Neural crest cell (in vitro differentiated cells): ENCODE data around the gene ZC3H12A. TPM values are rescaled to one million over a fixed set of nuclear protein-coding genes. Genes with fewer than 3 reads are reported as not detected.

Source experiments
- DNase-seq: peaks from one replicate; pipeline ENCODE4 v3.0.0; 2021; ENCODE audit warnings: low read depth, mixed read lengths, low spot score
- H3K27ac Mint-ChIP-seq: one replicate; pipeline ENCODE4 v1.8.0; 2021; ENCODE audit warnings: mild to moderate bottlenecking, mixed read lengths; ENCODE audit not compliant: unreplicated experiment
- H3K27me3 Mint-ChIP-seq: 2 replicates; pipeline ENCODE4 v1.8.0; 2021; ENCODE audit warnings: low read depth, mild to moderate bottlenecking, mixed read lengths
- H3K36me3 Mint-ChIP-seq: 2 replicates; pipeline ENCODE4 v1.8.0; 2021; ENCODE audit warnings: low read depth, mild to moderate bottlenecking, mixed read lengths
- H3K4me1 Mint-ChIP-seq: 2 replicates; pipeline ENCODE4 v1.8.0; 2021; ENCODE audit warnings: mixed read lengths
- H3K4me3 Mint-ChIP-seq: one replicate; pipeline ENCODE4 v1.8.0; 2021; ENCODE audit warnings: mild to moderate bottlenecking, mixed read lengths
- H3K9me3 Mint-ChIP-seq: 2 replicates; pipeline ENCODE4 v1.8.0; 2021; ENCODE audit warnings: mixed read lengths
- total RNA-seq: library from RNA; stranded (reverse); gene quantifications from 2 replicates; pipeline ENCODE4 v1.2.1, GENCODE V29; 2021
- TF ChIP-seq, protein P1 (sequence below): fragments of 200-600 bp; sonication (generic); conservative IDR thresholded peaks from 2 replicates; pipeline ENCODE4 v1.5.0; 2021; ENCODE audit warnings: antibody characterized with exemption, mild to moderate bottlenecking

Gene ZC3H12A
- total RNA-seq, 1 donor from 2014 or later = 3.6 TPM

DNA sequence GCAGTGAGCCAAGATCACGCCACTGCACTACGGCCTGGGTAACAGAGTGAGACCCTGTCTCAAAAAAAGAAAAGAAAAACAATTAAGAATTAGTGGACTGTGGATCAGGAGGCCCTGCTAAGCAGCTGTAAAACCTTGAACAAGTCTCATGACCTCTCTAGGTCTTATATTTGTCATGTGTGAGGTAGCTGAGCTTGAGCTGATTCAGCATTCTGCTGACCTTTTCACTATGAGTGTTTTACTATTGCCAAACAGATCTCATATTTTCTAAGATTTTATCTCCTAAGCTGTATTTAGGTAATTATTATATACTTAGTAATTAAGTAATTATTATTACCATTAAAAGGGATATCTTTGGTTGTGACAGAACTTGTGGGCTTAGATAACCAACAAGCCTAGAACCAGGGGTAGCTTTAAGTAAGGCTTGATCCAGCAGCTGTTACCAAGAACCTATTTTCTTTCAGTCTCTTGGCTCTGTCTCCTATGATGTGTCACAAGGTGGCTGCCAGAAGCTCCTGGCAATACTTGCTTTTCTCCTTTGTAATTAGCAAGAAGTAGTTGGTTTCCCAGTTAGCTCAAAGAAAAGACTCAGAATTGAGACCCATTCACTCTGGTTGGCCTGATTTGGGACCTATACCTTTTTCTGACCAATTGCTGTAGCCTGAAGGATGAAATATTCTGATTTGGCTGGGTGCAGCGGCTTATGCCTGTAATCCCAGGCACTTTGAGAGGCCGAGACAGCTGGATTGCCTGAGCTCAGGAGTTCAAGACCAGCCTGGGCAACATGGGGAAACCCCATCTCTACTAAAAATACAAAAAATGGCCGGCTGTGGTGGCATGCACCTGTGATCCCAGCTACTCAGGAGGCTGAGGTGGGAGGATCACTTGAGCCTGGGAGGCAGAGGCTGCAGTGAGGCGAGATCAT, 8.5 kb upstream of the ZC3H12A start:
- no peaks in the 10 kb centered on the region for H3K9me3 Mint-ChIP-seq
- DNase-seq = no peak
- H3K36me3 Mint-ChIP-seq = no peaks in the 10 kb centered on the region
- H3K4me1 Mint-ChIP-seq = no peaks in the 10 kb centered on the region
- no peak overlapping the region for H3K4me3 Mint-ChIP-seq
- TF ChIP-seq, protein P1, sequence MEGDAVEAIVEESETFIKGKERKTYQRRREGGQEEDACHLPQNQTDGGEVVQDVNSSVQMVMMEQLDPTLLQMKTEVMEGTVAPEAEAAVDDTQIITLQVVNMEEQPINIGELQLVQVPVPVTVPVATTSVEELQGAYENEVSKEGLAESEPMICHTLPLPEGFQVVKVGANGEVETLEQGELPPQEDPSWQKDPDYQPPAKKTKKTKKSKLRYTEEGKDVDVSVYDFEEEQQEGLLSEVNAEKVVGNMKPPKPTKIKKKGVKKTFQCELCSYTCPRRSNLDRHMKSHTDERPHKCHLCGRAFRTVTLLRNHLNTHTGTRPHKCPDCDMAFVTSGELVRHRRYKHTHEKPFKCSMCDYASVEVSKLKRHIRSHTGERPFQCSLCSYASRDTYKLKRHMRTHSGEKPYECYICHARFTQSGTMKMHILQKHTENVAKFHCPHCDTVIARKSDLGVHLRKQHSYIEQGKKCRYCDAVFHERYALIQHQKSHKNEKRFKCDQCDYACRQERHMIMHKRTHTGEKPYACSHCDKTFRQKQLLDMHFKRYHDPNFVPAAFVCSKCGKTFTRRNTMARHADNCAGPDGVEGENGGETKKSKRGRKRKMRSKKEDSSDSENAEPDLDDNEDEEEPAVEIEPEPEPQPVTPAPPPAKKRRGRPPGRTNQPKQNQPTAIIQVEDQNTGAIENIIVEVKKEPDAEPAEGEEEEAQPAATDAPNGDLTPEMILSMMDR = no peak
- H3K27ac Mint-ChIP-seq = no peak overlapping the region
- peaks cover 4% of the 10 kb centered on the region for H3K27me3 Mint-ChIP-seq

DNA sequence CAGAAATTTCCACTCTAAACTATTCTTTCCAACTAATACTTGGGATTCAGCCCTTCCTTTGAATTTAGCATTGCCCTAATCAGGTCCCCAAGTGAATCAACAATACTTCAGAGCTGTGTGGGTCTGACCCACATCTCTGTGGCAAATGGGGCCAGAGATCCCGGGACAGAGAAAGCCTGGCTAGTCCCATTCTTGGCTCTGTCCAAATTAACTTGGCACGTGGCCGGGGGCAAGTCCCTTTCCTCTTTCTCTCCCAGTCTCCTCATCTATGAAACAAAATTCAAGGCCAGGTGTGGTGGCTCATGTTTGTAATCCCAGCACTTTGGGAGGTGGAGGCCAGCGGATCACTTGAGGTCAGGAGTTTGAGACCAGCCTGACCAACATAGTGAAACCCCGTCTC, 6.3 kb upstream of the ZC3H12A start:
- TF ChIP-seq, protein P1 = no peak
- Mint-ChIP-seq H3K9me3 (no peaks in the 10 kb centered on the region), H3K27me3 (peaks cover 24% of the 10 kb centered on the region), H3K36me3 (no peaks in the 10 kb centered on the region), H3K4me1 (peaks cover 15% of the 10 kb centered on the region), H3K4me3 (no peak overlapping the region), H3K27ac (no peak overlapping the region)
- no peak for DNase-seq

DNA sequence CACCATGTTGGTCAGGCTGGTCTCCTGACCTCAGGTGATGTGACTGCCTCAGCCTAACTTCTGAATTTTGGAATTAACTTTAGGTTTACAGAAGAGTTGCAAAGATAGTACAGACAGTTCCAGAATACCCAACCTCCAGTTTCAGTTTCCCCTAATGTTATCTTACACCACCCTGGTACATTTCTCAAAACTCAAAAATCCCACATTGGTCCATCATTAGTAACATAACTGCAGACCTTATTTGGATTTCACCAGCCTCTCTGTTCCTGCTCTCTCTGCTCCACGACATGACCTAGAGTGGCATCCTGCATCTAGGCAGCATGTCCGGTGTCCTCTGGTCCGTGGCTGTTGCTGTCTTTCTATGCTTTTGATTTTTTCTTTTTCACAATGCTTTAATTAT, 5.0 kb upstream of the ZC3H12A start:
- Mint-ChIP-seq H3K27me3 (peaks cover 34% of the 10 kb centered on the region), H3K4me3 (no peak overlapping the region), H3K9me3 (no peaks in the 10 kb centered on the region), H3K27ac (no peak overlapping the region), H3K36me3 (no peaks in the 10 kb centered on the region), H3K4me1 (peaks cover 23% of the 10 kb centered on the region)
- TF ChIP-seq, protein P1 = no peak
- DNase-seq = no peak

DNA sequence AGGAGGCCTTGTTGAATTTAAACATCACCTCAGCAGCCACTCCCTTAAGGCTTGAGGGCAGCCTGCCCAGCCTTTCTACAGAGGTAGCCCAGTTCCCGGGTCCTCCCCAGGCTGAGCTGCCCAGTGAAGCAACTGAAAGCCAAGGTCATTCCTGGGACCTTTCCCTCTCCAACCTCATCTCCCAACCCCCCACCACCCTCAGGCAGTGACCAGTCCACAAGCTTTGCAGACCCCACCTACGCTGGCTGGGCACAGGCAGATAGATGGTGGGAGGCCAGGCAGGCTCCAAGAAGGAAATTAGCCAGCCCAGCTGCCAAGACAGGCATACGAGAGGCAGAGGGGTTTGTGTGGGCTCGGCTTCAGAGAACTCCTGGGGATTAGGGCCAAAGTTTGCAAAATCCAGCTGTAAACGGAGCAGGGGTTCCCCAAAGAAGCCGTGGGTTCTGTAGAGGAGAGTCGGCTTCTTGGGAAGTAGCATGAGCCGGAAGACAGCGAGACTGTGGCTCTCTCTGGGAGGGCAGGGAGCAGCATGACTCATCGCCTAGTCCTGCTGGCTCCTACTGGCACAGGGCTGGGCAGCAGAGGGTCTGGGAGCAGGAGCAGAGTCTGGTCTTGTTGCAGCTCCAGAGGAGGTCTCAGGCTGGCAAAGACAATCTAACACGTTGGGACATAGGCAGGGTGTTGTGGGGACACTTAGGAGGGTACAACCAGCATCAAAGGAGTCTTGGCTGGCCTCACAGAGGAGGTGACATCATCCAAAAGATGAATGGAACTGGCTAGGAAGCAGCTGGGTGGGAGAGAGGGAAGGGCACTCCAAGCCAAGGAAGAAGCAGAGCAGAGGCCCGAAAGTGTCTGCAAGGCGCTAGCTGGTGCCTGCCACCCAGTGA, 2.8 kb upstream of the ZC3H12A start:
- DNase-seq = no peak
- H3K27me3 Mint-ChIP-seq = peaks cover 34% of the 10 kb centered on the region
- H3K4me3 Mint-ChIP-seq = peak overlapping the region; percentile 85
- peaks cover 31% of the 10 kb centered on the region for H3K4me1 Mint-ChIP-seq
- no peaks in the 10 kb centered on the region for H3K36me3 Mint-ChIP-seq
- no peaks in the 10 kb centered on the region for H3K9me3 Mint-ChIP-seq
- TF ChIP-seq, protein P1 = no peak
- H3K27ac Mint-ChIP-seq = peak overlapping the region; percentile 31

DNA sequence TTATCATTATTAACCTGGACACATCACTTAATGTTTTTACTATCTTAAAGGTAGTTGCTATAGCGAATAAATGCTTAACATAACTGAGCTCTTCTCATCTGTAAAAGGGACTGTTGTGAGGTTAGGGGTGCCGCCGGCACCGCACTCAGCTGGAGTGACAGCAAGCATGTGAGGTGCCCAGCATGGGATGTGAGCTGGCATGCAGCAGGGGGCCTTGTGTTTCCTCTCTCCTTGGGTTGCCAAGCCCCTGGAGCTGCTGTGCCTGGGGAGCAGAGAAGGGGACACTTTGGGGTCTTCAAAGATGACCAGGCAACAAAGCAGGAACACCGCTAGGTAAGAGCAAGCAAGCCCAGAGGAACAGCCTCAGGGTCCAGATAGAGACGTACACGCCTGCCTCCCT, 2.1 kb upstream of the ZC3H12A start:
- H3K9me3 Mint-ChIP-seq = no peaks in the 10 kb centered on the region
- H3K36me3 Mint-ChIP-seq = no peaks in the 10 kb centered on the region
- H3K4me3 Mint-ChIP-seq = peak overlapping the region; percentile 66
- no peak for DNase-seq
- TF ChIP-seq, protein P1 = no peak
- no peak overlapping the region for H3K27ac Mint-ChIP-seq
- peaks cover 36% of the 10 kb centered on the region for H3K4me1 Mint-ChIP-seq
- peaks cover 34% of the 10 kb centered on the region for H3K27me3 Mint-ChIP-seq
